ENCODE data around the gene C17orf67.

- TF ChIP-seq CTCF (IDR thresholded peaks at IDR 0.05) (no peak), POLR2A (IDR thresholded peaks at IDR 0.05) (no peak)
Observed at GRCh38 chr17:56815711-56816110, 18.0 kb downstream of the C17orf67 start.
